ENCODE measurements around the gene EXOC6. TPM values are rescaled to one million over a fixed set of nuclear protein-coding genes. Genes with fewer than 3 reads are reported as not detected.
"Not testable (repeated sequence)": the region's sequence is repeated elsewhere in the genome, so short reads cannot be mapped to it uniquely, and the experiment has no call there.

EXOC6 gene
- total RNA-seq, 3 donors from 2014 or later: 10.3 to 11.2 (median 10.8) TPM

- DNase-seq: no peak
- Mint-ChIP-seq H3K9me3 (no peaks in the 10 kb centered on the region), H3K4me3 (no peak overlapping the region), H3K27me3 (ENCODE audit: low read depth) (peaks cover 37% of the 10 kb centered on the region), H3K4me1 (ENCODE audit: low read depth) (peaks cover 2% of the 10 kb centered on the region), H3K36me3 (ENCODE audit: insufficient read depth) (no peaks in the 10 kb centered on the region)
- no peak for ATAC-seq
Observed at GRCh38 chr10:93081318-93081717, 233.0 kb downstream of the EXOC6 start.

GRCh38 chr10:93081834-93082233 is 233.5 kb downstream of the EXOC6 start:
- no peak overlapping the region for H3K4me3 Mint-ChIP-seq
- H3K4me1 Mint-ChIP-seq (ENCODE audit: low read depth): peaks cover 2% of the 10 kb centered on the region
- peaks cover 34% of the 10 kb centered on the region for H3K27me3 Mint-ChIP-seq (ENCODE audit: low read depth)
- no peak for DNase-seq
- no peak for ATAC-seq
- H3K9me3 Mint-ChIP-seq: no peaks in the 10 kb centered on the region
- no peaks in the 10 kb centered on the region for H3K36me3 Mint-ChIP-seq (ENCODE audit: insufficient read depth)

GRCh38 chr10:93083743-93084539 is 235.6 kb downstream of the EXOC6 start:
- no peak overlapping the region for H3K4me3 Mint-ChIP-seq
- H3K9me3 Mint-ChIP-seq: no peaks in the 10 kb centered on the region
- H3K27me3 Mint-ChIP-seq (ENCODE audit: low read depth): peaks cover 28% of the 10 kb centered on the region
- no peak for DNase-seq
- H3K36me3 Mint-ChIP-seq (ENCODE audit: insufficient read depth): no peaks in the 10 kb centered on the region
- peaks cover 2% of the 10 kb centered on the region for H3K4me1 Mint-ChIP-seq (ENCODE audit: low read depth)
- no peak for ATAC-seq

- ATAC-seq: no peak
- Mint-ChIP-seq H3K4me3 (no peak overlapping the region), H3K27me3 (ENCODE audit: low read depth) (peaks cover 21% of the 10 kb centered on the region), H3K4me1 (ENCODE audit: low read depth) (no peaks in the 10 kb centered on the region), H3K36me3 (ENCODE audit: insufficient read depth) (no peaks in the 10 kb centered on the region), H3K9me3 (no peaks in the 10 kb centered on the region)
- DNase-seq: no peak
Observed at GRCh38 chr10:93085272-93085859, 237.0 kb downstream of the EXOC6 start.

GRCh38 chr10:93086289-93086688 is 238.0 kb downstream of the EXOC6 start:
- no peak overlapping the region for H3K4me3 Mint-ChIP-seq
- no peaks in the 10 kb centered on the region for H3K36me3 Mint-ChIP-seq (ENCODE audit: insufficient read depth)
- H3K27me3 Mint-ChIP-seq (ENCODE audit: low read depth): peaks cover 15% of the 10 kb centered on the region
- DNase-seq: no peak
- no peak for ATAC-seq
- H3K4me1 Mint-ChIP-seq (ENCODE audit: low read depth): no peaks in the 10 kb centered on the region
- no peaks in the 10 kb centered on the region for H3K9me3 Mint-ChIP-seq

GRCh38 chr10:93087846-93088245 is 239.5 kb downstream of the EXOC6 start:
- Mint-ChIP-seq H3K36me3 (ENCODE audit: insufficient read depth) (no peaks in the 10 kb centered on the region), H3K9me3 (no peaks in the 10 kb centered on the region), H3K27me3 (ENCODE audit: low read depth) (peaks cover 11% of the 10 kb centered on the region), H3K4me3 (no peak overlapping the region), H3K4me1 (ENCODE audit: low read depth) (no peaks in the 10 kb centered on the region)
- DNase-seq (no peak), ATAC-seq (no peak)

- Mint-ChIP-seq H3K9me3 (no peaks in the 10 kb centered on the region), H3K4me3 (no peak overlapping the region), H3K36me3 (ENCODE audit: insufficient read depth) (no peaks in the 10 kb centered on the region), H3K4me1 (ENCODE audit: low read depth) (no peaks in the 10 kb centered on the region), H3K27me3 (ENCODE audit: low read depth) (peaks cover 11% of the 10 kb centered on the region)
- ATAC-seq: no peak
- no peak for DNase-seq
Observed at GRCh38 chr10:93088466-93088865, 240.1 kb downstream of the EXOC6 start.

GRCh38 chr10:93090619-93091018 is 242.3 kb downstream of the EXOC6 start:
- DNase-seq (no peak), ATAC-seq (no peak)
- H3K27me3 Mint-ChIP-seq (ENCODE audit: low read depth): peaks cover 11% of the 10 kb centered on the region
- H3K4me3 Mint-ChIP-seq: no peak overlapping the region
- H3K4me1 Mint-ChIP-seq (ENCODE audit: low read depth): no peaks in the 10 kb centered on the region
- no peaks in the 10 kb centered on the region for H3K9me3 Mint-ChIP-seq
- no peaks in the 10 kb centered on the region for H3K36me3 Mint-ChIP-seq (ENCODE audit: insufficient read depth)

- no peak for DNase-seq
- Mint-ChIP-seq H3K4me1 (ENCODE audit: low read depth) (no peaks in the 10 kb centered on the region), H3K4me3 (no peak overlapping the region), H3K36me3 (ENCODE audit: insufficient read depth) (no peaks in the 10 kb centered on the region), H3K27me3 (ENCODE audit: low read depth) (peaks cover 11% of the 10 kb centered on the region), H3K9me3 (no peaks in the 10 kb centered on the region)
- ATAC-seq: no peak
Observed at GRCh38 chr10:93091960-93092359, 243.6 kb downstream of the EXOC6 start.

GRCh38 chr10:93095225-93095624 is 246.9 kb downstream of the EXOC6 start:
- H3K4me1 Mint-ChIP-seq (ENCODE audit: low read depth): no peaks in the 10 kb centered on the region
- H3K36me3 Mint-ChIP-seq (ENCODE audit: insufficient read depth): no peaks in the 10 kb centered on the region
- ATAC-seq (no peak), DNase-seq (no peak)
- H3K27me3 Mint-ChIP-seq (ENCODE audit: low read depth): peaks cover 3% of the 10 kb centered on the region
- no peak overlapping the region for H3K4me3 Mint-ChIP-seq
- H3K9me3 Mint-ChIP-seq: no peaks in the 10 kb centered on the region

GRCh38 chr10:93096901-93097300 is 248.6 kb downstream of the EXOC6 start:
- Mint-ChIP-seq H3K36me3 (ENCODE audit: insufficient read depth) (no peaks in the 10 kb centered on the region), H3K4me3 (no peak overlapping the region)
- no peak for ATAC-seq

GRCh38 chr10:93097386-93097785 is 249.1 kb downstream of the EXOC6 start:
- DNase-seq (no peak), ATAC-seq (no peak)
- no peaks in the 10 kb centered on the region for H3K36me3 Mint-ChIP-seq (ENCODE audit: insufficient read depth)
- H3K4me3 Mint-ChIP-seq: no peak overlapping the region
- H3K4me1 Mint-ChIP-seq (ENCODE audit: low read depth): no peaks in the 10 kb centered on the region
- no peaks in the 10 kb centered on the region for H3K9me3 Mint-ChIP-seq
- no peaks in the 10 kb centered on the region for H3K27me3 Mint-ChIP-seq (ENCODE audit: low read depth)

More at GRCh38 chr10:93096901-93097300, 248.6 kb downstream of the EXOC6 start:
- H3K9me3 Mint-ChIP-seq: no peaks in the 10 kb centered on the region
- H3K4me1 Mint-ChIP-seq (ENCODE audit: low read depth): no peaks in the 10 kb centered on the region
- no peaks in the 10 kb centered on the region for H3K27me3 Mint-ChIP-seq (ENCODE audit: low read depth)
- DNase-seq: no peak

GRCh38 chr10:93098816-93099215 is 250.5 kb downstream of the EXOC6 start:
- Mint-ChIP-seq H3K36me3 (ENCODE audit: insufficient read depth) (no peaks in the 10 kb centered on the region), H3K4me1 (ENCODE audit: low read depth) (no peaks in the 10 kb centered on the region), H3K9me3 (peaks cover 2% of the 10 kb centered on the region), H3K4me3 (no peak overlapping the region), H3K27me3 (ENCODE audit: low read depth) (no peaks in the 10 kb centered on the region)
- ATAC-seq (no peak), DNase-seq (no peak)

GRCh38 chr10:93099670-93100069 is 251.3 kb downstream of the EXOC6 start:
- ATAC-seq (no peak), DNase-seq (no peak)
- H3K4me3 Mint-ChIP-seq: no peak overlapping the region
- peaks cover 6% of the 10 kb centered on the region for H3K9me3 Mint-ChIP-seq
- no peaks in the 10 kb centered on the region for H3K36me3 Mint-ChIP-seq (ENCODE audit: insufficient read depth)
- H3K27me3 Mint-ChIP-seq (ENCODE audit: low read depth): no peaks in the 10 kb centered on the region
- no peaks in the 10 kb centered on the region for H3K4me1 Mint-ChIP-seq (ENCODE audit: low read depth)

- not testable (repeated sequence) for H3K36me3 Mint-ChIP-seq (ENCODE audit: insufficient read depth); ATAC-seq; H3K27me3 Mint-ChIP-seq (ENCODE audit: low read depth); DNase-seq; H3K9me3 Mint-ChIP-seq; H3K4me3 Mint-ChIP-seq; H3K4me1 Mint-ChIP-seq (ENCODE audit: low read depth)
Observed at GRCh38 chr10:93101148-93101547, 252.8 kb downstream of the EXOC6 start.

Measured in activated T-cell treated with anti-CD3 and anti-CD28 coated beads, Interleukin-2, amount 50 U/mL, for 4 hours (primary cell).